Anterior cingulate cortex (tissue), 58 donors: ENCODE results near the gene POF1B.
"Not testable (repeated sequence)": the region's sequence is repeated elsewhere in the genome, so short reads cannot be mapped to it uniquely, and the experiment has no call there.

ENCODE experiments used
- DNase-seq, 58 donors: peaks; one replicate each; lab custom pipeline; 2025; lab: John Stamatoyannopoulos, UW

POF1B gene, protein sequence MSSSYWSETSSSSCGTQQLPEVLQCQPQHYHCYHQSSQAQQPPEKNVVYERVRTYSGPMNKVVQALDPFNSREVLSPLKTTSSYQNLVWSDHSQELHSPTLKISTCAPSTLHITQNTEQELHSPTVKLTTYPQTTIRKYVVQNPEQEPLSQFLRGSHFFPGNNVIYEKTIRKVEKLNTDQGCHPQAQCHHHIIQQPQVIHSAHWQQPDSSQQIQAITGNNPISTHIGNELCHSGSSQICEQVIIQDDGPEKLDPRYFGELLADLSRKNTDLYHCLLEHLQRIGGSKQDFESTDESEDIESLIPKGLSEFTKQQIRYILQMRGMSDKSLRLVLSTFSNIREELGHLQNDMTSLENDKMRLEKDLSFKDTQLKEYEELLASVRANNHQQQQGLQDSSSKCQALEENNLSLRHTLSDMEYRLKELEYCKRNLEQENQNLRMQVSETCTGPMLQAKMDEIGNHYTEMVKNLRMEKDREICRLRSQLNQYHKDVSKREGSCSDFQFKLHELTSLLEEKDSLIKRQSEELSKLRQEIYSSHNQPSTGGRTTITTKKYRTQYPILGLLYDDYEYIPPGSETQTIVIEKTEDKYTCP

DNA sequence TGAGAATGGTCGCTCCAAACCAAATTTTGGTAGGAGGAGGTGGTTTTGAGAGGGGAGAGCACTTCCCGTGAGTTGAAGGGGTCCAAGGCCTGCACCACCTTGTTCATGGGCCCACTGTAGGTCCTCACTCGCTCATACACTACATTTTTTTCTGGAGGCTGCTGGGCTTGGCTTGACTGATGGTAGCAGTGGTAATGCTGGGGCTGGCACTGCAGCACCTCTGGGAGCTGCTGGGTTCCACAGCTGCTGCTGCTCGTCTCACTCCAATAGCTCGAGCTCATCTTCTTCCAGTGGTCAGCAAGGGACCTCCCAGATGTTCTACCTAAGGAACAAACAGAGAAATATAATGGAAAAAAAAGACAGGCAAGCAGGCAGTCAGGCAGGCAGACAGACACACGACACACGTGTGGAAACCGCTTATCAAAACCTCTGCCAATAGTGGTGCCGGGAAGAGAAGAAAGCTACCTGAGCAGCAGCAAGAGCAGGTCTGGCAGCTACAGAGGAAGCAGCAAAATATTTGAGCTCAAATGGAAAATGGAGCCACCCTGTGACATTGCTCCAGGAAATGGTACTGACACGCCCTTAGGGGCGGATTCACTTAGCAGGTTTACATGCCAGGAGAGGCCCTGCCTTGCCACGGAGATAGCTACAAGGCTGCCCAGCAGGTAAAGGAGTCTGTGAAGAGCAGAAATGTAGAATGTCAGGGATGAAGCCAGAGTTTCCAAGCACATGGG lies at the start of gene POF1B:
Gene POF1B (minus strand): TSS at position 492 of the 734 bp plus-strand sequence. CDS start 211 bp downstream, at position 281.
- no peak for DNase-seq

DNA sequence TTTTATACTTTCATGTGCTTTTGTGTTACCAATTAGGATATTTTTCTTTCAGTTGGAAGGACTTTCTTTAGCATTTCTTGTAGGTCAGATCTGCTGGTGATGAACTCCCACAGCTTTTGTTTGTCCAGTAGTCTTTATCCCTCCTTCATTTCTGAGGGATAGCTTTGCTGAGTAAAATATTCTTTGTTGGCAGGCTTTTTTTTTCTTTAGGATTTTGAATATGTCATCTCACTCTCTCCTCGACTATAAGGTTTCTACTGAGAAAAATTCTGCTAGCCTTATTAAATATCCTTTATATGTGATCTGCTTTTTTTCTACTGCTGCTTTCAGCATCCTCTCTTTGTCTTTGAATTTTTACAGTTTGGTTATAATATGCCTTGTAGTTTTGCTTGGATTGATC lies 49.6 kb upstream of the POF1B start:
- no peak for DNase-seq

DNA sequence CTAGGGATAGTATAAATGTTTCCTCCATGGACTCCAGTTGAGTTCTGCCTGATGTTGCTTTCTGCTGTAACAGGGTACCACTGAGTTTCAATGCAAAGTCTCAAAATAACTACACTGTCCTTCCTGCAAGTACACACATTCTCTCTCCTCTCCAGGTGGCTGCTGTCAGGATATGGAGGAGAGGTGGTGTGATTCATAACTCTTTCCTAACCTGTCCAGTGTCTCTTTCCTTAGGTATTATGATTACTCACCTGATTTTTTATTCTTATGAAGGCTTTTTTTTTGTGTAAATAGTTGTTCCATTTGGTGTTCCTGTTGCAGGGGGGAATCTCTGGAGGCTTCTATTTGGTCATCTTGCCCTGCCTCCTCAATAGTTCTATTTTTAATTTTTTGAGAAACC lies 39.8 kb upstream of the POF1B start:
- DNase-seq = no peak

DNA sequence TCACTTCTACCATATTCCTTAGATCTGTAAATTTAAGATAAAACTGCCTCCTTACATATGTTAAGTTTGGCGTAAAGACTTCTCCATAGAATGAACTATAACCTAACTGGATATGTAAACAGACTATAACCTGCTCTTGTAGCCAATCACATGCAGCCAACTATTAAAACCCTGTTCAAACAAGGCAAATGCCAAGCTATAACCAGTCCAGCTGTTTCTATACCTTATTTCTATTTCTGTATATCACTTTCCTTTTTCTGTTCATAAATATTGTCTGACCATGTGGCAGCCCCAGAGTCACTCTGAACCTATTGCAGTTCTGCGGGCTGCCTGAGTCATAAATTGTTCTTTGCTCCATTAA lies 12.4 kb upstream of the POF1B start:
- DNase-seq = no peak

DNA sequence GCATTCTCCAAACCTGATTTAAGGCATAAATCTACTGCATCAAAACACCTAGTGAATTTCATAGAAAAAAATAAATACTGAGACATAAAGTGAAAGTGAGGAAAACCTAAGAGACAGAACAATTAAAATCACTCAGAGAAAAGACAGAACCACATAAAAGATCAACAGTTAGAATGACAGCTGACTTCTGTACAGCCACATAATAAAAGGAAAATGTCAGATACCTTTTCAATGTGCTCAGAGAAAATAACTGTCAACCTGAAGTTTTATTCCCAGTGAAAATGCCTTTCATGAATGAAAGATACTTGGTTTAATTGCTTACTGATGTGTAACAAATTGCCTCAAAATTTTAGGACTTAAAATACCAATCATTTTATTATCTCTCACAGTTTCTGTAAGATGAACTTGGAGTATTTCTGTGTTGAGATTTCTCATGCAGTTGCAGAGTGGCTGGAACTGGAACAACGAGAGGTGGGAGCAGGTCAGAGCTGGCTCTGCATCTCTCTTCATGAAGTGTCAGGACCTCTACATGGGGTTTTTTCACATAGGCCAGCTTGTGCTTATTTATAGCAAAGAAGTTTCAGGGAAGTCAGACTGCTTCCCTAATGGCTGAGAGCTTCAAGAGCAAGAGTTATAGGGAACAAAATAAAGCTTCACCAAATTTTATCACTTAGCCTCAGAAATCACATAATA lies 11.9 kb upstream of the POF1B start:
- DNase-seq = no peak

DNA sequence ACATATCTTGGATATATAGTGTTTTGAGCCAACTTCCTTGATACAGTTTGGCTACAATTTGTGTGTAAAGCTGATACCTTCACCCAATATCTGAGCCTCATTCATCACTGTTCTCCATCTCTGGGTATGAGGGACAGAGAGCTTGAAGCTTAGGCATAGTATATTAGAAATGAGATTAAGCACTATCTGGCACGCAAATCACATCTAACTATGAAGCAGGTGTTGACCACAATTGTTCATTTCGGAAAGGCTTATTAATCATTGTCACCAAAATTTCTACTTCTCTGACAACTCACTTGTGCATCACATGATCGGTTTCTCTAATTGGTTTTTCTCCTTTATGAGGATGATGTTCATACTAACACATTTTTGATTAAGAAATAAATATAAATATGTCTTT lies 2.1 kb upstream of the POF1B start:
- DNase-seq = no peak

DNA sequence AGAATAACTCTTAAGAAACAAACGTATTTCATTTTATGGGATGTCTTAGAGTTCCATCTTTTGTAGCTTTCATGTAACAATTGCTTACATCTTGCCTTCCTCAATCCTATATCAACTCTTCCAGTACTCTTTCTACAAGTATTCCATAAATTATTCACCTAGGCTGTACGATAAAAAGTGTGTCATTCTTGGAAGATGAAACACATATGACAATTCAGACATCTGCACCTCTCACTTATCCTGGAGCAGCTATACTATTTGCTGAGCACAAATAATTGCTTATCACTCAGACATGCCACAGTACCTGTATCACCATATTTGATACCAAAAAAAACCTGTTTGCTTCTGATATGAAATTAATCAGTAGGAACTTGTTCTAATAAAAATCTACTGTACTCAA lies 1.0 kb downstream of the POF1B start:
- DNase-seq = no peak

DNA sequence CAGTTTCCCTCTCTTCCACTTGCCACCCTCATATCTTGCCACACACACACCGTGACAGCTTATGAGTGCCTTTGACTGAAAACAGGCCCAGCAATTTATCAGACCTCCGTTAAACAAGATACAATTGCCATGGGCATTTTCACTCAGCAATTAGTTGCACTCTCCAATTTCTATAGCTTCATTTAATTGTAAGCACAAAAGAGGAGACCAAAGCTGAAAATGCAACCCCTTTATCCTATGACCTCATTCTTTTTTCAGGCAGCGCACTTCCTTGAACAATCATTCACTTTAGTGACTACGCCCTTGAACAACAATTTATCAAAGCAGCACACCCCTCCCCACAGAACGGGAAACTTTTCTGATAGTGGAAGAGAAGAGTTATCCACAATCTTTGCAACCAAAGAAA lies 4.1 kb downstream of the POF1B start:
- no peak for DNase-seq

DNA sequence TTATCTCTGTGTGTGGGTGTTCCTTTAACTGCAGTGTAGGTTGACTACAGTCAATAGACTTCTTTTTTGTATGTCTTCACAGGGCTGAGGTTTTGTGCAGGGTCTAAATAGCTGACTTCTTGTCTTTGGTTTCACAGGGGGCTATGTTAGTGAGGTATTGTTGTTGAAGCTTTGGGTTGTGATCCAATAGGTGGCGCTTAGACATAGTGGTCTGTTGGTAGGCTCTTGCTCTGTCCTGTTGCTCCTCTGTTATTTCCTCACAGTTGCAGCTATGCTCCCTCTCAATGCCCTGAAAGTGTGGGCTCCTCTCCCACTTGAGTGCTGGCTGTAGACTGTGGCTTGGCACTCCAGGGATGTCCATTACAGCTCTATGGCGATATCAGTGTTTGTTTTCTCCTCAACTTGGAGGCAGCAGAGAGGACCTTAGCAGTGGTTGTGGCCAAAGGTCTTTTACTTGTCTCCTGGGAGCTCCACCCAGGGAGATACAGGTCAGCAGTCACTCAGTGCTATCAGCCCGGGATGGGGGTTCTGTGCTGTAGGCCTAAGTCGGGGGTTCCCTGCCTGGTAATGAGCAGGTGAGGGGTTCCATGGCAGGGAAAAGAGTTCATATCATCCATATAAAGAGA lies 14.0 kb downstream of the POF1B start:
- DNase-seq = no peak

DNA sequence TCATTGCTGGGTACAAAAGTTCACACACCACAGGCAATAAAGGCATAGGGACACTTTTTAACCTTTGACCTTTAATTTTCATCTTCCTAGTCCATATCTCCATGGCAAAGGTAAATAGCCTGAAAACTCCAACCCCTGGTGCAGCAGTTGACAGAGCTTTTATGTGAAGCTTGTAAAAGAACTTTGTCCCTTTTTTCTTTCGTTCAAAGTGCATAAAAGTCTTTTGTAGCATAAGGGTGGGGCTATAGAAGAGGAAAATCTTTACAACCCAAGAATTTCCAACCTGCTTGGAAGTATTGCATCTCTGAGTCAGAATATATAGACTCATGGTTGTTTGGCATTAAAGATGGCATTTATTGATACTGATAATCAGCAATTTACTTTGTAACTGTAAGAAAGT lies 20.4 kb downstream of the POF1B start:
- DNase-seq = no peak

DNA sequence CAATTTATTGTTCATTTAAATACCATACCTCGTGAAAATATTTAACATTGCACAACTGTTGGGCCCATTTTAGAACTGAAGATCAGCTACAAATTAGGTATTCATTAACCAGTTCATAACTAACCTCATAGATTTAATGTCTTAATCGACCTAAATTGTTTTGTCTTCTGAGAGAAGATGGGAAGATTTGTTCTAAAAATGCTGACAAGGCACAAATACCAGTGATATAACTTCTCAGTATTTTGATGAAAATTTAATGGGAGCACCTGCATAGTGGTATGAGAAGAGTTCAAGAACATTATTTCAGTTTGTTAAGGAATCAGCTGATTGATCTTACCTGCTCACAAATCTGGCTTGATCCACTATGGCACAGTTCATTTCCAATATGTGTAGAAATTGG lies 33.9 kb downstream of the POF1B start:
- DNase-seq = no peak

DNA sequence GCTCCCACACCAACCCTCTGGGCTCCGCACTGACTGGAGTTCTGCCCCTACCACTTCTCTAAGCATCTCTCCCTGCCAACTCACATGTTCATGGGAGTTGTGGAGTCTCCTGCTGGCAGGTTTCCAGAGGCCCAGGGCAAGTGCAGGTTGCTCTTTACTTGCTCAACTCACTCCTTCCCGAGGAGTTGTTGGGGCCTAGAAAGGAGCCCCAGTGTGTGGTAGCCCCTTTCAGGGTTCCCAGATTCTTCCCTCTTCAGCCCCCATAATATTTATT lies 52.5 kb downstream of the POF1B start:
- no peak for DNase-seq

DNA sequence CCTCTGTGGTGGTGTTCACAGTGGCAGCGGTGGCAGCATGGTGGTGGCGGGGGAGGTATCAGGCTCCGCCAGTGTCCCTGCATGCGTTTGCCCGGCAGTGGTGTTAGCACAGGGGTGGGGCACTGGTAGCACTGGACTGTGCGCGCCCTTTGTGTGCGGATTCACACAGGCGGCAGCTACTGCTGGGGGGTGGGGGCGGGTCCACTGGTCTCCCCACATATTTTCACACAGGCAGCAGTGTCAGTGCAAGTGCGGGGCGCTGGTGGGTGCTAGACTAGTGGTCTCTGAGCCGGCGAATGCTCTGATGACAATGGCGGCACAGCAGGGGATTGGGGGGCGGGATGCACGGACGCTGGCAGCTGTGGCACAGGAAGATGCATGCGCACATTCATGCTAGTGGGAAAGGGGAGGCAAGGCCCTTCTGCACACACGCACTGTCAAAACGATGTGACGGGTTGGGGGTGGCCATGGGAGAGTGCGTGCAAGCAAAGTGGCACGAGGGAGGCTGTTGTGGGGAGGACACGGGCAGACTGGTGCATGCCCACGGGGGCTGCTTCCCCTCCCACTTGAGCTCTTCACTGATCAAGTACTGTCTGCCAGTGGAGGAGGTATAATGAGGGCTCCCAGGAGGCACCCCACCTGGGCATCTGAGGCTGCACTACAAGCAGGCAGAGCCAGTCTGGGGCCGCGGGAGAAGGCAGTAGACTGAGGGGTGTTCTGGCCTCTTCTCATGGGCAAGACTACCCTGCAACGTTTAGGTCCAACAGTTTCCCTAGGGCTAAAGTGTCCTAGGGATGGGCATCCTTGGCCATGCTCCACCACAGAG lies 53.0 kb downstream of the POF1B start:
- peak in 1 of 58 donors; percentile 1 for DNase-seq

DNA sequence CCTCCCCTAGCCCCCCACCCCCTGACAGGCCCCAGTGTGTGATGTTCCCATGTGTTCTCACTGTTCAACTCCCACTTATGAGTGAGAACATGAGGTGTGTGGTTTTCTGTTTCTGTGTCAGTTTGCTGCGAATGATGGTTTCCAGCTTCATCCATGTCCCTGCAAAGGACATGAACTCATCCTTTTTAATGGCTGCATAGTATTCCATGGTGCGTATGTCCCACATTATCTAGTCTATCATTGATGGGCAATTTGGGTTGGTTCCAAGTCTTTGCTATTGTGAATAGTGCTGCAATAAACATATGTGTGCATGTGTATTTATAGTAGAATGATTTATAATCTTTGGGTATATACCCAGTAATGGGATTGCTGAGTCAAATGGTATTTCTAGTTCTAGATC lies 68.1 kb downstream of the POF1B start:
- not testable (repeated sequence) for DNase-seq

DNA sequence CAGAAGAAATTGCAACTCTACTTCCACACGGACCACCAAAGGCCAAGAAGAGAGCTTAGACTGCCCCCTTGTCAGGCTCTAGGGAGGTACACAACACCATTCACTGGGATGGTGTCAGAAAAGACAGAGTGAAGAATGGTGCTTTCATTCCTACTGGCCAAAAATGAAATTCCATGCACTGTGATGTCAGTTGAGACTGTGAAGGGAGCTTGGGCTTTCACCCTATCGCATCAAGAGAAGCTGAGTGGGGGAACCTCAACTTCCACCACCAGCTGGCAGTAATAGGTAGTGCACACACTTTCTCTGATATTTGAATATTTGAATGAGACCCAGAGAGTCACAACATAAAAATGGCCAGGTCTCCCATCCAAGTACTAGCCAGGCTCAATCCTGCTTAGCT lies 69.7 kb downstream of the POF1B start:
- no peak for DNase-seq

DNA sequence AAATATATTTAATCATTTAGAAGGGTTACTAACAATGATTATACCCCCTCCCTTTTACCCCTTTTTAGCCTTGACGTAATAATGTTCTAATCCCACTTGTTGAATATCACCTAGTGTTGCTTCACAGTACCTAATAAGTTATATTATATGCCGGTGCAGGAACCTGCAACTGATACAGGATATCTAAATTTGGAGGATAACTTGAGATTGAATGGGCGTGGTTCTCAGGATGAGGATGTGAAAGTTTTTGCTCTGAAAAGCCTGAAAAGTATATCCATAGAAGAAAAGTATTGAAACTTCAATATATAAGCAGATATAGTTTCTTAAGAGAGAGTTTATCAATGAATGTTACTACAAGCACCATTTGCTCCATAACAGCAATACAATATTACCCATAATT lies 75.9 kb downstream of the POF1B start:
- no peak for DNase-seq

DNA sequence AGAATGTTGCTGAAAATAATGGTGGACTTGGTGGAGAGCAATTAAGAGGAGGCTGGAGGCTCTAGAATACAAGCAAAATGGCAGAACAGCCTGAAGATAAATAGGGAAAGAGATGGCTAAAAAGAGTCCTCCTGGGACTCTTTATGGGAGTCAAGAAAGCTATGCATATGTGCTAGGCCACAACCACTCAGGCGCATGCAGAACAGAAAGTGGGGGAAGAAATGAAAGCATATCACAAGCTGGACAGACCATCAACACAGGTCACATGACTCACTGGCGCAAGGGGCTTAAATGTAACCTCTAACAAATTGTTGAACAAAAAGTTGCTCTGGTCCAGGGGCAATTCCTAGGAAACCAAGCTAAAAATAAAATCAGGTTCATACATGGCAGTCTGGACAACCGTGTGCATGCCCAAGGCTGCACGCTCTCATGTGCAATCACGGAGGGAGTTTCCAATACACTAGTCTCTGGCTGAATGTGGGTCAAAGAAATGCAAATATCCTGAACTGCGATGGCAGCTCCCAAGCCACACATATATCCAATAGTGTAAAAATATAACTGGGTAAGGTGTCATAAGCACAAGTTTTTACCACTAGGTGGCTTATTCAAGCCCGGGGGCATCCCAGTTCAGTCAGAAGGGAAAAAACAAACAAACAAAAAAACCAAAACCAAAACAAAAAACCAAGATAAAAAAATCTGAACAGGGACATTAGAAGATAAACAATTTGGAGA lies 90.3 kb downstream of the POF1B start:
- DNase-seq = no peak

DNA sequence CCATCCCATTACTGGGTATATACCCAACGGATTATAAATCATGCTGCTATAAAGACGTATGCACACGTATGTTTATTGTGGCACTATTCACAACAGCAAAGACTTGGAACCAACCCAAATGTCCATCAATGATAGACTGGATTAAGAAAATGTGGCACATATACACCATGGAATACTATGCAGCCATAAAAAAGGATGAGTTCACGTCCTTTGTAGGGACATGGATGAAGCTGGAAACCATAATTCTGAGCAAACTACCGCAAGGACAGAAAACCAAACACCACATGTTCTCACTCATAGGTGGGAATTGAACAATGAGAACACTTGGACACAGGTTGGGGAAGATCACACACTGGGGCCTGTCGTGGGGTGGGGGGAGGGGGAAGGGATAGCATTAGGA lies 94.2 kb downstream of the POF1B start:
- not testable (repeated sequence) for DNase-seq
